Neural progenitor cell (in vitro differentiated cells): ENCODE data around the gene DNAJC3. TPM values are rescaled to one million over a fixed set of nuclear protein-coding genes. Genes with fewer than 3 reads are reported as not detected.

Experiments
- DNase-seq: peaks from one replicate; pipeline ENCODE4 v3.0.0-alpha.2; 2016; ENCODE audit warnings: low spot score
- H2AFZ ChIP-seq: fragments of 200-600 bp; sonication (generic); replicated peaks from 2 replicates; pipeline ENCODE4 v1.6.1; 2016; ENCODE audit warnings: antibody characterized with exemption
- H3F3A ChIP-seq: fragments of 200-600 bp; sonication (generic); 2 replicates; pipeline ENCODE4 v1.6.1; 2016; ENCODE audit warnings: antibody characterized with exemption, low read depth
- H3K27ac ChIP-seq: fragments of 200-600 bp; sonication (generic); 2 replicates; pipeline ENCODE4 v1.5.1; 2016; ENCODE audit warnings: mild to moderate bottlenecking
- H3K27me3 ChIP-seq: fragments of 200-600 bp; sonication (generic); 2 replicates; pipeline ENCODE4 v1.6.1; 2016; ENCODE audit warnings: mild to moderate bottlenecking, moderate library complexity
- H3K36me3 ChIP-seq: fragments of 200-600 bp; sonication (generic); 2 replicates; pipeline ENCODE4 v1.5.1; 2016
- H3K4me1 ChIP-seq: fragments of 200-600 bp; sonication (generic); 2 replicates; pipeline ENCODE4 v1.6.1; 2016; ENCODE audit warnings: mixed run types
- H3K4me2 ChIP-seq: fragments of 200-600 bp; sonication (generic); 2 replicates; pipeline ENCODE4 v1.6.1; 2016
- H3K4me3 ChIP-seq: fragments of 200-600 bp; sonication (generic); 2 replicates; pipeline ENCODE4 v1.5.1; 2016
- H3K79me2 ChIP-seq: fragments of 200-600 bp; sonication (generic); 2 replicates; pipeline ENCODE4 v1.6.1; 2016; ENCODE audit warnings: low read depth
- H3K9ac ChIP-seq: fragments of 200-600 bp; sonication (generic); 2 replicates; pipeline ENCODE4 v1.6.1; 2016
- H3K9me3 ChIP-seq: fragments of 200-600 bp; sonication (generic); 2 replicates; pipeline ENCODE4 v1.5.1; 2016; ENCODE audit warnings: low read depth
- H4K20me1 ChIP-seq: fragments of 200-600 bp; sonication (generic); 2 replicates; pipeline ENCODE4 v1.6.1; 2016; ENCODE audit warnings: low read depth
- H3K27ac Mint-ChIP-seq: 3 replicates; pipeline ENCODE4 v1.8.0; 2021; ENCODE audit warnings: mixed read lengths
- H3K27me3 Mint-ChIP-seq: 2 replicates; pipeline ENCODE4 v1.8.0; 2022; ENCODE audit warnings: low read depth, mild to moderate bottlenecking, inconsistent platforms, moderate library complexity, mixed read lengths; ENCODE audit not compliant: insufficient read depth
- H3K36me3 Mint-ChIP-seq: 3 replicates; pipeline ENCODE4 v1.8.0; 2021; ENCODE audit warnings: mixed read lengths
- H3K4me1 Mint-ChIP-seq: 3 replicates; pipeline ENCODE4 v1.8.0; 2021; ENCODE audit warnings: mixed read lengths
- H3K4me3 Mint-ChIP-seq: 3 replicates; pipeline ENCODE4 v1.8.0; 2021; ENCODE audit warnings: mild to moderate bottlenecking, moderate library complexity, mixed read lengths
- H3K9me3 Mint-ChIP-seq: 3 replicates; pipeline ENCODE4 v1.8.0; 2020; ENCODE audit warnings: mixed read lengths
- CTCF ChIP-seq: fragments of 200-600 bp; sonication (generic); IDR thresholded peaks from 2 replicates; pipeline ENCODE4 v1.5.1; 2017; ENCODE audit warnings: antibody characterized with exemption, mild to moderate bottlenecking
- EZH2 ChIP-seq: fragments of 200-600 bp; sonication (generic); IDR thresholded peaks from 2 replicates; pipeline ENCODE4 v1.6.1; 2017; ENCODE audit warnings: antibody characterized with exemption, mild to moderate bottlenecking, moderate library complexity
- EZH2phosphoT487 ChIP-seq: fragments of 200-600 bp; sonication (generic); IDR thresholded peaks from 2 replicates; pipeline ENCODE4 v1.6.1; 2017; ENCODE audit warnings: antibody characterized with exemption
- total RNA-seq: library from RNA; depleted of rRNA; stranded (reverse); fragments of >200 nt; gene quantifications from 2 replicates; pipeline ENCODE4 v1.2.3, GENCODE V29; 2015; ENCODE audit warnings: low replicate concordance

Gene DNAJC3
- total RNA-seq, 1 donor from 2014 or later, result 17.3 TPM

DNA sequence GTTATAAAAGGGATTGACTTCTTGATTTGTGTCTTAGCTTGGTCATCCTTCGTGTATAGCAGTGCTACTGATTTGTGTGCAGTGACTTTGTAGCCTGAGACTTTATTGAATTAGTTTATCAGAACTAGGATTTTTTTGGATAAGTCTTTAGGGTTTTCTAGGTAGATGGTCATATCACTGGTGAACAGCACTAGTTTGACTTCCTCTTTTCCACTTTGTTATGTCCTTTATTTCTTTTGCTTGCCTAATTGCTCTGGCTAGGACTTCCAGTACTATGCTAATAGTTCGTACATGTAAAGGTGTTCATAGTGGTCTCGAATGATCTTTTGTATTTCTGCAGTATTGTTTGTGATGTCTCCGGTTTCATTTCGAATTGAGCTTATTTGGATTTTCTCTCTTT lies 145.4 kb downstream of the DNAJC3 start:
- H3K4me1 ChIP-seq, result no peaks in the 10 kb centered on the region
- no peaks in the 10 kb centered on the region for H4K20me1 ChIP-seq
- H3K27ac ChIP-seq, result no peak overlapping the region
- no peak overlapping the region for H2AFZ ChIP-seq
- Mint-ChIP-seq H3K4me1 (no peaks in the 10 kb centered on the region), H3K27ac (no peak overlapping the region), H3K36me3 (peaks cover 25% of the 10 kb centered on the region), H3K27me3 (peaks cover 2% of the 10 kb centered on the region), H3K9me3 (peaks cover 3% of the 10 kb centered on the region), H3K4me3 (no peak overlapping the region)
- no peak for TF ChIP-seq EZH2phosphoT487
- no peak for TF ChIP-seq CTCF
- TF ChIP-seq EZH2, result no peak
- no peaks in the 10 kb centered on the region for H3K9me3 ChIP-seq
- H3K4me2 ChIP-seq, result no peak overlapping the region
- no peak overlapping the region for H3K4me3 ChIP-seq
- H3K9ac ChIP-seq, result no peak overlapping the region
- no peak for DNase-seq
- peaks cover 4% of the 10 kb centered on the region for H3K36me3 ChIP-seq
- H3K27me3 ChIP-seq, result no peaks in the 10 kb centered on the region
- no peaks in the 10 kb centered on the region for H3F3A ChIP-seq
- no peaks in the 10 kb centered on the region for H3K79me2 ChIP-seq

GRCh38 chr13:95833126-95833525 lies 156.2 kb downstream of the DNAJC3 start:
- Mint-ChIP-seq H3K36me3 (peaks cover 25% of the 10 kb centered on the region), H3K4me1 (peaks cover 3% of the 10 kb centered on the region), H3K9me3 (peaks cover 24% of the 10 kb centered on the region), H3K4me3 (no peak overlapping the region), H3K27me3 (no peaks in the 10 kb centered on the region), H3K27ac (no peak overlapping the region)
- DNase-seq, result no peak
- Histone ChIP-seq H2AFZ (no peak overlapping the region), H3K36me3 (no peaks in the 10 kb centered on the region), H3K4me1 (peaks cover 12% of the 10 kb centered on the region), H3K79me2 (no peaks in the 10 kb centered on the region), H3K27ac (no peak overlapping the region), H3K9ac (no peak overlapping the region), H3K27me3 (no peaks in the 10 kb centered on the region), H4K20me1 (no peaks in the 10 kb centered on the region), H3K4me3 (no peak overlapping the region), H3K9me3 (no peaks in the 10 kb centered on the region), H3F3A (no peaks in the 10 kb centered on the region), H3K4me2 (no peak overlapping the region)
- TF ChIP-seq EZH2phosphoT487, result no peak
- no peak for TF ChIP-seq EZH2
- no peak for TF ChIP-seq CTCF

- no peak overlapping the region for H3K9ac ChIP-seq
- DNase-seq, result no peak
Observed at GRCh38 chr13:95833719-95834118, 156.8 kb downstream of the DNAJC3 start.

More at GRCh38 chr13:95833719-95834118, 156.8 kb downstream of the DNAJC3 start:
- H3K79me2 ChIP-seq, result no peaks in the 10 kb centered on the region
- H3F3A ChIP-seq, result no peaks in the 10 kb centered on the region
- Mint-ChIP-seq H3K27me3 (no peaks in the 10 kb centered on the region), H3K27ac (no peak overlapping the region), H3K4me3 (no peak overlapping the region), H3K9me3 (peaks cover 22% of the 10 kb centered on the region), H3K36me3 (peaks cover 22% of the 10 kb centered on the region), H3K4me1 (peaks cover 3% of the 10 kb centered on the region)
- H3K4me3 ChIP-seq, result no peak overlapping the region
- no peaks in the 10 kb centered on the region for H3K36me3 ChIP-seq
- no peaks in the 10 kb centered on the region for H3K9me3 ChIP-seq
- TF ChIP-seq CTCF, result no peak
- TF ChIP-seq EZH2phosphoT487, result no peak
- TF ChIP-seq EZH2, result no peak
- H3K4me2 ChIP-seq, result no peak overlapping the region
- H2AFZ ChIP-seq, result no peak overlapping the region
- H4K20me1 ChIP-seq, result no peaks in the 10 kb centered on the region
- H3K27me3 ChIP-seq, result no peaks in the 10 kb centered on the region
- H3K4me1 ChIP-seq, result peaks cover 12% of the 10 kb centered on the region
- no peak overlapping the region for H3K27ac ChIP-seq
